ENCODE results near the gene TNKS2.
A peak's percentile ranks its signal among the peaks of the same experiment; 100 is the strongest.
"Not testable (repeated sequence)": the region's sequence is repeated elsewhere in the genome, so short reads cannot be mapped to it uniquely, and the experiment has no call there.

Gene TNKS2

DNA sequence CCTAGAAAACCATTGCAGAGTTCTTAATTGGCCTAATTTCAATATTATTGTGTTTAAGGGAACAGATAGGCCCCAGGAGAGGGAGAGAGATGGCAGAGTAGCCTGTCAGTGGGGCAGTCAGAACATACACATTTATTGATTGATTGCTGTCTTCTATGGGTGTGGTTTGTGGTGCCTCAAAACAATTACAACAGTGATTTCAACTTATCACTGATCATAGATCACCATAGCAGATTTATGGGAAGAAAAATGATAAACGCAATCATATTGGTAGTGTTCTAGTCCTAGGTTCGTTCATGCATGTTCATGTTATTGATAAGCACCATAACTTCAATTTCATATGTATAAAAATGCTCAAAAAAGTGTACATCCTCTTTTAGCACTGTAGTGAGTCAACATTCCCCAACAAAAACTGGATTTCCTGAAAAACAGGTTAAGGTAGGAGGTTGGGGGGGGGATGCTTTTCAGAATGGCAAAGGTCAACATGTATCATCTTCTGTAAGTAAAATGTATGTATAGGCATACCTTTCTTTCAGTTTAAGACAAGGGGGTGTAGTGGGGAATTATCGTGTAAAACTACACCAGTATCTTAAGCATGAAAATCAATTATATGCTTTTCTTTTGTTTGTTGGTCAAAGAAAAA, 1.1 kb upstream of the TNKS2 start:
- no peak for DNase-seq

DNA sequence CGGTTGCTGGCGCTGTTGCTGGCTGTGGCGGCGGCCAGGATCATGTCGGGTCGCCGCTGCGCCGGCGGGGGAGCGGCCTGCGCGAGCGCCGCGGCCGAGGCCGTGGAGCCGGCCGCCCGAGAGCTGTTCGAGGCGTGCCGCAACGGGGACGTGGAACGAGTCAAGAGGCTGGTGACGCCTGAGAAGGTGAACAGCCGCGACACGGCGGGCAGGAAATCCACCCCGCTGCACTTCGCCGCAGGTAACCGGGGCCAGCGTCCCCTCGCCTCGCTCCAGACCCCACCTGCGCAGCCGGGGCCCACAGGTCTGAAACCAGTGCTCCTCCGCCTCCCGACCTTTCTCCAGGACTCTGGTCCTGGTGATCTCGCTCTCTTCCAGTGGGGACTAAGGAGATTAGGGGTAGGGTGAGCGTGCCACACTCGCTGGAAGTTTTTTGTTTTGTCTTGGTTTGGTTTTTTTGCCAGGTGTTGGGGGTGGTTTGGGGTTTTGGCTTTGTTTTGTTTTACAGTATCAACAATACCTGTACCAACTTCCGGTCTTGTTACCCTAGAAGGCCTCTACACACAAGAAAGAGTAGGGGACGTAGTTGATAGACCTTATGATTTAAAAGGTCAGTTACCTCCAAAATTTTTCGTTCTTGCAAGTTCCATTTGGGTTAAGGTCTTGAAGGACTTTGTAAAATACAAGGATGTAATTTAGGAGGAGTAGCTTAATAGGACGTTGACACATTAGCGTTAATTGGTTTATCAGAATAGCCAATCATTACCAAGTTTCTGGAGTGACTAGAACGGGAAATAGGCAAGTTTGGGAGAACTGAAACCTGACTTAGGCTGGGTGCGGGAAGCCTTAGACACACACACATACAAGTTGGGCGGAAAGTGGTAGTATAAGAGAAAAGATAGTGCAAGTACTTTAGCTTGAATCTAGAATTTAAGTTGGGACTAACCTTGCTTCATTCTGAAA, 704 bp downstream of the TNKS2 start:
- peak; percentile 61 for DNase-seq

DNA sequence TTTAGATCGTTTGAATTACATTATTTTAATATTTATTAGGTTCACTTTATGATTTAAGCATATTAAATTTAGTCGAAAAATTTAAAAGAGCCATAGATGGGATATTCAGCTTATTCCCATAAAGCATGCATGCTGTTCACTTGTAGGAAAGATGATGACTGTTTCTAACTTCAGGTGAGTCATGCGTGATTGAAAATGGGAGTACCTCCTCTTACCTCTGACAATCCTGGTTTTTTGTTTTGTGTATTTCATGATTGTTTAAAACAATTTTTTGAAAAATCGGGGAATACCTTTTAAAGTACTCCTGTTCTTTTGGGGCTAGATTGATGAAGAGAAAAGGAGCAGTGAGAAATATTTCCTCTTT, 1.4 kb downstream of the TNKS2 start:
- DNase-seq, result no peak

DNA sequence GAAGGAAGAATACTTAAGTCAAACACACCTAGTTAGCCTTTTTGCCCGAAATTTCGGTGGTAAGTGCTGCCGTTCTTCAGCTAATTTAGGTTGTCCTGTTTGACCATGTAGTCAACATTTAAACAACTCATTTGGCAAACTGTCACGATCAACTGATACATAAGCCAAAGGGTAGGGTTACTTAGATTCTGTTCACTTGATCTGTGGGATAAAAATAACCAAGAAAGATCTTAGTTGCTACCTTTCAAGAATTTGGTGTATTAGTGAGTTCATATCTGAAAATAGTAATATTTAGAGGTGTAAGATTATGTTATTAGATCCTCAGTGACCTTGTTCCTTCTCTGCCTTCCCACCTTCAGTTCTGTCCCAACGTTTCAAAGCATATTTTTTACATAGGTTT, 2.0 kb downstream of the TNKS2 start:
- DNase-seq, result no peak

DNA sequence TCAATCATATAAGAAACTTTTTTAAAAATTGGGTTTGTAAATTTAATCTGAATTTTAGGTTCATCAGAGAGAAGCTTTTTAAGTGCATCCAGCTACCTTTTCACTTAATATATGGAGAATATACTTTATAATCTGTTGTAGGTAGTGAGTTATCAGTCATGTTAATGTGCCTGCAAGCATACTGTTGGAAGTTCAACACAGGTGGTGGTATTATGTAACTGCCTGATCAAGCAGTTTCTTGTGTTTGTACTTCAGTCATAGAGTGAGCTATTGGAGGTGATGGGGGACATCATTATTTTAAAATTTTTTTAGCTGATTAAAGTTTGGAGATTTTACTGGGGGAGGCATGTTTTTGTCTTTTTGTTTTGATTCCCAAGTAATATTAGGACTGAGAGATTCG, 2.5 kb downstream of the TNKS2 start:
- no peak for DNase-seq

DNA sequence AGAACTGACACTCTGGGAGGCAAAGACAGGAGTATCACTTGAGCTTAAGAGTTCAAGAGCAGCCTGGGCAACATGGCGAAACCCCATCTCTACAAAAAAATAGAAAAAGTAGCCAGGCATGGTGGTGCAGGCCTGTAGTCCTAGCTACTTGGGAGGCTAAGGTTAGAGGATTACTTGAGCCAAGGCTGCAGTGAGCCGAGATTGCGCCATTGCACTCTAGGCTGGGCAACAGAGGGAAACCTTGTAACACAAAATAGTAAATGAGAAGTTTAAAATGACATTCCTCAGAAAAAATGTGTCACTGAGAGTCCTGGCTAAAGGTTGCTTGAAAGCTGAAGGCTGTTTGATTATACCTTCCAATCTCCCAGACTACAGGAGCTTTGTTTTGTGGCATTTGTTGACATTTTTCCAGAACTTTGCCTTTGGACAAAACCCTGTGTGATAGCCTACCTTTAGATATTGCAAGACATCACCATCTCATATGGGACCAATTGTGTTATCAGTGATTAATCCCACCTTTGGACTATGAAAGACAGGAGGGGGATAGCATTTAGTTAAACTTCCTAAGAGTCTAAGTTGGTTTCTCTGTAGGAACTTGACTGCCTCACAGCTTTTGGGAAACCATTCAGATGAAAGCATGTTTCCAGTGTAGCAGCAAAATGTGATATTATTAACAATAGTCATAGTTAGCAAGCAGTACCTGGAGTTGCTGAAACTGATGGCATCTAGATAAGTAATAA, 5.3 kb downstream of the TNKS2 start:
- DNase-seq, result no peak

DNA sequence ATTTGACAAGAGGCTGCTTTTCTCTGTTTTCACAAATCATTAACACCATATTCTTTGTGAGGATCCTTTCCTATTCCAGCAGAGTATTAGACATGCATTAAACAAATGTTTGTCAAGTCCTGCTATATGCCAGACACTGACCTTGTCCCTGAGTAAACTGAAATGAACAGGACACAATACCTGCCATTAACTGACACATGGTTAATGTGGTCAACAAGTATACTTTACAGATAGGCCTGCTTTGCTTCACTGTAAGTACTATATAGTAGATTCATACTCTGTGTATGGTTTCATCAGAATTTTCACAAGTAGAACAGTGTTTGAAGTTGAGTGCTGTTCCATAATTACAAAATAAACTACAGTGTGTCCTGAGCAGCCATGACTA, 5.9 kb downstream of the TNKS2 start:
- DNase-seq, result no peak

DNA sequence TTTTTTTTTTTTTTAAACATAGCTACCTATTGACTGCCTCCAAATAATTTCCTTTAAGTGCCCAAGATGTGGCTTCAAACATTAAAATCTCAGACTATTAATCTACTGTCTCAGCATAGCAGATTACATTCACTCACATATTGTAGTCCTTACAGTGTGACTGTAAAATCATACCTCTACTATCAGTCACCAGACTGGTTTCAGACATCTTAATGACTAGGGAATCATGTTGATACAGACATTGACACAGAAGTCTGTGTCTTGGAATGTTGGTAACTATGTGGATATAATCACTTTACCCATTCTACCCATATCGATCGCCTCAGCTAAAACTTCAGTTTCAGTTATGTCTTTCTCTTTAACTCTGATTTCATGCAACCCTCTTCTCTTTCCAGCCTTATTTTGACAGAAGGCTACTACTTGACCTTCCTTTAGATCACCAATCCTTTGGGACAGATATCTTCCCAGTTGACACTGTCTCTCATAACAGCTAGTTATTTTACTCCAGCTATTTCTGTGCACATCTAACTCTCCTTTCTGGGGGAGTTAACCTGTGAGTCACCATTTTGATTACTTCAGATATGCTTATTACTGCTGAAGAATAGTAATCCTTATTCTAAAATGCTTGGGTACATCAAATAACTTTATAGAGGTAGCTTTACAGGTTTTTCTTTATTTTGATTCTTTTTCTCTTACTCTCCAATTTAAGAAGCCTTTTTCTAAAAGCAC, 7.0 kb downstream of the TNKS2 start:
- no peak for DNase-seq

DNA sequence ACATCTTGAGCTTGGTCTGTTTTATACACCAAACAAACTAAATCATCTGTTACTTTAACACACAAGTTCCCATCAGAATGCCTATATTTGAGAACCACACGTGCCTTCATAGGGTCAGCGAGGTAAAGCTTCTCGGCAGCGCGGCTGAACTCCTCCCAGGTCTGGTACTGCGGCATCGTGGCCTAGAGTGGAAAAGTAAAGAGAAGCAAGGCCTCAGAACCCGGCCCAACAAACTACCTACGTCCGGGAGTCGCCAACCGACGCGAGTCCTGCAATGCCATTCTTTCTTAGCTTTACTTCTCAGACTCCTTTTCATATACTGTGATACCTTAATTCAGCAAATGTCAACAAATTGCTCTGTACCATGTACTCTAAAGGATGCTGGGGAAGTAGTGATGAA, 9.0 kb downstream of the TNKS2 start:
- DNase-seq, result not testable (repeated sequence)

DNA sequence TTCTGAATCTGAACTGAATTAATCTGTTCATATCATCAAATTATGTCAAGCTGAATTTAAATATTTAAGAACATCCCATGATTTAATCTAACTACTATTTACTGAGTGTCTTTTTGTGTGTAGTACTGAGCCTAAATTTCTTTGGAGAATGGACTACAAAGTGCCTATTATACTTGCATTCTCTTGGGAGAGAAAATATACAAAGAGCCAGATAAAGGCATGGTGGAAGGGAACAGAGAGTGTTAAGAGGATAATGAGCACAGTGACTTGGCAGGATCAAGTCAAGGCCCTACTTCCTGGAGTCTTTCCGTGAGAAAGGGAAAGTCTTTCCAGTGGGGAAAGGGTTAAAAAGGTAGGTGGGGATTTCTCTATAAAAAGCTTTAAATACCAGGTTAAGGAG, 15.0 kb downstream of the TNKS2 start:
- DNase-seq, result no peak

DNA sequence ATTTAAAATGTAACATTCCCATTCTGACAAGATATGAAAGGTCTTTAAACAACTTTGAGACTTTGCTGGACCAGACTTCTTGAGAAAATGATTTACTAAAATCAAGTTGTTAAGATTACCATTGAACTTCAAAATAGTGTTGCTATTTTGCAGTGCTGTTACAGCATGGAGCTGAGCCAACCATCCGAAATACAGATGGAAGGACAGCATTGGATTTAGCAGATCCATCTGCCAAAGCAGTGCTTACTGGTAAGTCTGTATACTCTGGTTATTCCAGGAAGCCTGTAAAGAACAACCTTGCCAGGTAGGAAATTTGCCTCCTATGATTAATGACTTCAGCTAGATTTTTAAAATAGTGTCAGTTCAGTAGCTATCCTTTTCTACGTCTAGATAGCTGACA, 18.8 kb downstream of the TNKS2 start:
- no peak for DNase-seq

DNA sequence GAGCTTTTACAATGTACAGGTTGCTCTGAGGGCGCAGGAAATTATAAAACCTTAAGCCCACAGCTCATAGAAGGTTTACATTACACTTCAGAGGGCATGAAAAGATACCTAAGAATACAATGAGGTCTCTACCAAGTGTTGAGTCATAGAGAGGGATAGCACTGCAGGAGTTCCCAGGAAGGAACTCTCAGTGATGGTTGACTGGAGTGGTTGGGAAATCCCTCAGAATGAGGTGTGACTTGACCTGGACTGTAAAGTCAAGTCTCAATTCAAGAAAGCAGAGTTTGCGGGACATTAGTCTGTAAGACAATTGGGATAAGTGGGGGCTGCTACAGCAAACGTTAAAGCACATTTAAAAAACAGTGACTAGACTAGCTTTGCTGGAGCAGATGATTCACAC, 21.9 kb downstream of the TNKS2 start:
- DNase-seq, result no peak

DNA sequence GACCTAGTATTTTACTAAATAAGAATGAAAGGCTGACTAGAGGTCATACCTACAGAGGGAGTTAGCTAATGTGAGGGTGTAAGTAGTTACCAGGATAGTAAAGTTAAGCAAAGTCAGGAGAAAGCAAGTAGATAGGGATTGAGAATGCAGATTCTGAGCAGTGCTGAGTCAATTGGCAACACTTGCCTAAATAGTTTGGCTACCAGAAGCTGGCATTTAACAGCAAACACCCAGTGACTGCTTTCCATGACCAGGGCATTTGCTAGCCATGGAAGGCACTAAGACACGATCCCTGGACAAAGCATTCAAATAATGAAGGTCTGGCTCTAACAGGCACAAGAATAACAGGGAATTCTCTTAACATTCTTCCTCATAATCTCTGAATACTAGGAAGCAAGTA, 25.9 kb downstream of the TNKS2 start:
- no peak for DNase-seq

DNA sequence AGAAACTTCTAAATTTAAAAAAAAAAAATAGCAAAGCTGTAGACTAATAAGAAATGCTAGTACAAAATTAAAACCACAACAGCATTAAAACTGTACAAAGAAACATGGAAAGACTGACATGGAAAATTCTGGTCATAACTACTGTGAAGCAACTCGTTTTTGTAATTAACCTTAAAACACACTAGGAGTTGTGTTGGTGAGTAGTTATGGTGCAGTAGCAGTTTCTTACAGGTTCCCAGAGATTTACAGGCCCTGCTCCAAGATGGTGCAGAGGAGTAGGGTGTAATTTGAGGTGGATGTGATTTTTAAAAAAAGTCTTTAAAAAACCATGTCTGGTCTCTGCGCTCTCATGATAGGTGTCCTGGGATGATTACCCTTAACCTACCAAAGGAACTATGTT, 31.0 kb downstream of the TNKS2 start:
- DNase-seq, result no peak

DNA sequence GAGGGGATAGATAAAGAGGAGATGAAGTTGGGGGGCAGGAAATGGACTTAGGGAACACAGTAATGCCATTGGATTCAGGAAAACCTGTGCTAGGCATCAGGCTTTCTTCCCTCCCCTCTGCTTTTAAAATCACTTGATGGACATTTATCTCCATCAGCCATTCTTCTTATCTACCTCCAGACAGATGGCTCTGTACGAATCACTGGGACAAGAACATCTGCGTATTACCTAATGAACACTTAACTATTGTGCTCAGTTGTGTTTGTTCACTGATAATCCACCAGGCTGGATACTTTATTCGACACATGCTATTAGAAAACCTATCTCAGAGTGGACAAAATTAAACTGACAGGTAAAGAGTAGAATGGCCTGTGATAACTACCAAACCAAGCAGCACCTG, 40.0 kb downstream of the TNKS2 start:
- DNase-seq, result no peak

DNA sequence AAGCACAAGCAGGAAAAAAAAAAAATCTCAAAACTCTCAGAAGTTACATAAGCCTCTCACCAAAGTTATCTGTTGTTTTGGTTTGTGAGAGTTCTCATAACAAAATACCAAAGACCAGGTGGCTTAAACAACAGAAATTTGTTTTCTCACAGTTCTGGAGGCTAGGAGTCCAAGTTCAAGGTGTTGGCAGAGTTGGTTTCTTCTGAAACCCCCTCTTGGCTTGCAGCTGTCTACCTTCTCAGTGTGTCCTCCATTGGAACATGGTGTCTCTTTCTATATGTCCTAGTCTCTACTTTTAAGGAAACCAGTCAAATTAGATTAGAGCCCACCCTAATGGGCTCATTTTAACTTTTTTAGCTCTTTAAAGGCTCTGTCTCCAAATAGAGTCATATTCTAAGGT, 44.9 kb downstream of the TNKS2 start:
- no peak for DNase-seq

DNA sequence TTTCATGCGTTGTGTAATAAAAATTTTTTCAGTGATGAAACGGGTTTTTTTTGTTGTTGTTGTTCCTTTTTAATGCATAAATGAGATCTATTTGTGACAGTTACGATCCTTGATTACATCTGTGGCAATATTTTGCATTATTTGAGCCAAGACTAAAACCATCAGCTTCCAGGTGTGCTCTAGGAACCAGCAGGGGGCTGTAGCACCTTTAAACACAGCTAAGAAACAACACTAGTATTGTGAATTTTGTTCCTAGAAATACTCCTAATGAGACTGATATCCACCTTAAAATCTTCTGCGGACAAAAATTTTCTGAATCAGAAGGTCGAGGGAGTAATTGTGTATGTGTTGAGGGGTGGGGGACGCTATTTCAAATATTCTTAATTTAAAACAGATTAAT, 58.4 kb downstream of the TNKS2 start:
- DNase-seq, result peak; percentile 15

DNA sequence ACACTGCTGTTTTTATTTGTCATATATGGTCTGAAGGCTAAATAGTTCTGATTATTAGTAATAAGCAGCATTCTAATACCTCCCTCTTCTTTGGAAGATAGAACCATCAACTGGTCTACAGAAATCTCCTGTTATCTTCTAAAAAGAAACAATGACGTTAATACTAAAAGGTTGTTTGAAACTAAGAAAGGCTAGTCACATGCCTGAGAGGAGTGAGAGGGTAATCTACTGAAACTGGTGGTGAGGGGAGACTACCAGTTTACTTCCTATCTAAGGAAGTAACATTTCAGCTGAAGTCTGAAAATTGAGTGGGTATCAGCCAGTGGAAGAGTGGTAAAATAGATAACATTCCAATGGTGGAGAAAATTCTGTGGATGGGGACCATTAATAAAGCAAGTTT, 62.7 kb downstream of the TNKS2 start:
- no peak for DNase-seq

DNA sequence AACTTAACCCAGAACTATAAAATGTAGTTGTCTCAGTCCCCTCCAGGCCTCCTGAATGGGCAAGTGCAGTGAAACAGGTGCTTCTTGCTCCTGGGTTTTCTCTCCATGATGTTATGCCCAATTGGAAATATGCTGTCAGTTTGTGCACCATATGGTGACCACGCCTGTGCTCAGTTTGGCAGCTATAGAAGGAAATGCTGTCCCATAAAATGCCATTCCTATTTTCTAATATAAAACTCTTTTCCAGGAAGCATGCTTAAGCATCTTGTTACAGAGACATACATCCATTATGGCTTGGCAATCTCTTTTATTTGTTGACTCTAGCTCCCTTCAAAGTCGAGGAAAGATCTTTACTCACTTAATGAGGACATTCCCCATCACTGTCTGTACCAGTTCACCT, 65.9 kb downstream of the TNKS2 start:
- DNase-seq, result no peak

DNA sequence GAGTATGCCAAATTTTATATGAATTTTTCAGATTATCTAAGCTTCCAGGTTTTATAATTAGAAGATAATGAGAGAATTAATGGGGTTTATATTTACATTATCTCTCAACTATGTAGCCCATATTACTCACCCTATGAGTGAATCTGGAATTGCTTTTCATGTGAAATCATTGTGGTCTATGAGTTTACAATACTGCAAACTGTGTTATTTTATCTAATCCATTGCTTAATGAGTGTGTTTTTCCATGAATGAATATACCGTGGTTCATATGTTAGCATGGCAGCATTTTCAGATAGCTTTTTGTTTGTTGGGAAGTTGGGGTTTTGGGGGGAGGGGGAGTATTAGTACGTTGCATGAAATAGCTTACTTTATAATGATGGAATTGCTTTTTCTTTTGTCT, 66.5 kb downstream of the TNKS2 start:
- no peak for DNase-seq

DNA sequence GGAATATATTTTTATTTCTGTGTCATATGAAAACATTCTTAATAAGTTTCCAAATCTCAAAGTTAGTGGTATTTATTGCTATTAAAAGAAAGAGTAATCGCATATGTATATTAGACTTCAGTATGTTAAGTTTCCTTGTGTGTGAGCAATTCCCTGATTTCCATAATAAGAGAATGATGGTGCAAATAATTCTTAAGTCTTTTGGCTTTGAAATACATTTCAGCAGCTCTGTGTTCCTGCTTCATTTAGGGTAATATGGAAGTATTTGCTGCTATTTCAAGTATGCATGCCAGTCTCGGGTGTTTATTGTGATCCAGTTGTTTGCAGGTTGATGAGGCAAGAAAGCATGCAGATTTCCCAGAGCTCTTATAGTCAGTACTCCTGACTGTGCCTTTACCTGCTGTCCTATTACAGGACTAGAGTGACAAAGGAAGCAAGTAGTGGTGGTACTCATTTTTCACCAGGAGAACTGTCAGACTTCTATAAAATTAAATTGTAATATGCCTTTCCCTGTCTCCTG, 67.4 kb downstream of the TNKS2 start:
- no peak for DNase-seq

DNA sequence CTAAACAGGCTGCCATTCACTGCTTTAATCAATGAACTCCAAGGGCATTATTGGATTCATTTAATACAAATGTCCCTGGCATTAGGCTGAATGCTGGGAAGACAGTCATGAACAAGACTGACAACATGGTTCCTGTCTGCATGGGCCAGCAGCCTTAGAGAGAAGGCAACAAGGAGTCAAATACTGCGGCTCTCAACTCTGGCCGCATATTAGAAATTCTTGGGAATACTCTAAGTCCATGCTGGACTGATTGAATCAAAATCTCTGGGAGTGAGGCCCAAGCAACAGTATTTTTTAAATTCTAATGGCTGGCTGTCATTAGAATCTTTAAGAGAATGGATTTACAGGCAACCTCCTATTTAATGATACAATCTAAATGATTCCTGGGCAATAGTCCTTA, 76.9 kb downstream of the TNKS2 start:
- no peak for DNase-seq

DNA sequence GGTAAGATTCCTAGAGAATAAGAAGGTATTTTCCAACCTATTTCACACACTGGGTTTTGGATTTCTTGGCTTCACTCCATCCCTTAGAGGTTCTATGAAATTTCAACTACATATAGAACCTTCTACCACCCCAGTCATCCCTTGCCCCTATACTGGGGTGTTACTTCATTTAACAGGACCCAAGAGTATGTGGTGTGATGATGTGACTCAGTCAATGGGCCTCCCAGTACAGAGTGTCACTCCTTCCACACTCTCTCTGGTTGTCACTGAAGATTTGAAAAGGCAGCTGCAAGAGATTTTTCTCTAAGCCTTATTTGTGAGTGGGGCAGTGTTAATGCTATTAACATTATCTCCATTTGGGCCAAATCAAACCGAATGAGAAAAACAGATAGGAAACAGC, 77.6 kb downstream of the TNKS2 start:
- DNase-seq, result no peak
